Measurements from ENCODE around the gene YIF1A. TPM values are rescaled to one million over a fixed set of nuclear protein-coding genes. Genes with fewer than 3 reads are reported as not detected.
"Not testable (repeated sequence)": the region's sequence is repeated elsewhere in the genome, so short reads cannot be mapped to it uniquely, and the experiment has no call there.

YIF1A gene
- total RNA-seq, 1 donor from 2014 or later, result 115 TPM

DNA sequence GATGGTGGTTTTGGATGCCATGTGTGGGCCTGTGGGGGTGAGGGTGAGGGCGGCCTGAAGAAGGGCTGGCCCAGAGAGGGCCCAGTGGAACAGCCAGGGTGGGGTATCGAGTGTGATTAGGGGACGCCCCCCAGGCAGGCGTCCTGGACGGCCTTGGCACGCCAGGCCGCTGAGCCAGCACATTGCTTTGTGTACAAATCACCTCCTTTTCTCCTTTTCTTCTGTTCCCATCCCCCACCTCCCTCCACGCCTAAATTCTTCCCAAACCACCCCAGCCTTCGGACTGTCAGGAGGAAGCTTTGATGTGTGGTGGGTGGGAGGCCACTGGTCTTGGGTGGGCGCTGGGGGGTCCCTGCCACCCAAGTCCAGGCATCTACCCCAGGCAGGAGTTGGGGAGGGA lies 35.7 kb upstream of the YIF1A start:
- Mint-ChIP-seq H3K36me3 (ENCODE audit: unreplicated experiment) (no peaks in the 10 kb centered on the region), H3K4me1 (ENCODE audit: low read depth, unreplicated experiment) (peaks cover 26% of the 10 kb centered on the region), H3K4me3 (ENCODE audit: unreplicated experiment) (no peak overlapping the region), H3K27ac (ENCODE audit: unreplicated experiment) (peak overlapping the region; percentile 88), H3K9me3 (ENCODE audit: unreplicated experiment) (peaks cover 25% of the 10 kb centered on the region), H3K27me3 (ENCODE audit: unreplicated experiment) (peaks cover 24% of the 10 kb centered on the region)
- TF ChIP-seq, protein P1, sequence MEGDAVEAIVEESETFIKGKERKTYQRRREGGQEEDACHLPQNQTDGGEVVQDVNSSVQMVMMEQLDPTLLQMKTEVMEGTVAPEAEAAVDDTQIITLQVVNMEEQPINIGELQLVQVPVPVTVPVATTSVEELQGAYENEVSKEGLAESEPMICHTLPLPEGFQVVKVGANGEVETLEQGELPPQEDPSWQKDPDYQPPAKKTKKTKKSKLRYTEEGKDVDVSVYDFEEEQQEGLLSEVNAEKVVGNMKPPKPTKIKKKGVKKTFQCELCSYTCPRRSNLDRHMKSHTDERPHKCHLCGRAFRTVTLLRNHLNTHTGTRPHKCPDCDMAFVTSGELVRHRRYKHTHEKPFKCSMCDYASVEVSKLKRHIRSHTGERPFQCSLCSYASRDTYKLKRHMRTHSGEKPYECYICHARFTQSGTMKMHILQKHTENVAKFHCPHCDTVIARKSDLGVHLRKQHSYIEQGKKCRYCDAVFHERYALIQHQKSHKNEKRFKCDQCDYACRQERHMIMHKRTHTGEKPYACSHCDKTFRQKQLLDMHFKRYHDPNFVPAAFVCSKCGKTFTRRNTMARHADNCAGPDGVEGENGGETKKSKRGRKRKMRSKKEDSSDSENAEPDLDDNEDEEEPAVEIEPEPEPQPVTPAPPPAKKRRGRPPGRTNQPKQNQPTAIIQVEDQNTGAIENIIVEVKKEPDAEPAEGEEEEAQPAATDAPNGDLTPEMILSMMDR (IDR thresholded peaks at IDR 0.05; ENCODE audit: partially characterized antibody, unreplicated experiment), result no peak
- DNase-seq, result no peak

DNA sequence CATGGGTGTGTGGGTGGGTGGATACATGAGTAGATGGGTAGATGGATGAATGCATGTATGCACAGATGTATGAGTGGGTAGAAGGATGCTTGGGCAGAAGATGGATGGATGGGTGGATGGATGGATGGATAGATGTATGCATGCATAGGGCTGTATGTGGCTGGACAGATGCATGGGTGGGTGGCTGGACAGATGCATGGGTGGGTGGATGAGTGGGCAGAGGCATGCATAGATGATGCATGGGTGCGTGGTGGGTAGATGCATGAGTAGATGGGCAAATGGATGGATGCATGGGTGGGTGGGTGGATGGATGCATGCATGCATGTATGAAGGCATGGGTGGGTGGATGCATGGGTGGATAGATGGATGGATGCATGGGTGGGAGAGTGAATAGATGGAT lies 34.7 kb upstream of the YIF1A start:
- Mint-ChIP-seq H3K4me3 (ENCODE audit: unreplicated experiment) (no peak overlapping the region), H3K4me1 (ENCODE audit: low read depth, unreplicated experiment) (peaks cover 31% of the 10 kb centered on the region), H3K27ac (ENCODE audit: unreplicated experiment) (no peak overlapping the region), H3K27me3 (ENCODE audit: unreplicated experiment) (peaks cover 30% of the 10 kb centered on the region), H3K36me3 (ENCODE audit: unreplicated experiment) (no peaks in the 10 kb centered on the region), H3K9me3 (ENCODE audit: unreplicated experiment) (peaks cover 30% of the 10 kb centered on the region)
- TF ChIP-seq, protein P1 (IDR thresholded peaks at IDR 0.05; ENCODE audit: partially characterized antibody, unreplicated experiment), result no peak
- no peak for DNase-seq

DNA sequence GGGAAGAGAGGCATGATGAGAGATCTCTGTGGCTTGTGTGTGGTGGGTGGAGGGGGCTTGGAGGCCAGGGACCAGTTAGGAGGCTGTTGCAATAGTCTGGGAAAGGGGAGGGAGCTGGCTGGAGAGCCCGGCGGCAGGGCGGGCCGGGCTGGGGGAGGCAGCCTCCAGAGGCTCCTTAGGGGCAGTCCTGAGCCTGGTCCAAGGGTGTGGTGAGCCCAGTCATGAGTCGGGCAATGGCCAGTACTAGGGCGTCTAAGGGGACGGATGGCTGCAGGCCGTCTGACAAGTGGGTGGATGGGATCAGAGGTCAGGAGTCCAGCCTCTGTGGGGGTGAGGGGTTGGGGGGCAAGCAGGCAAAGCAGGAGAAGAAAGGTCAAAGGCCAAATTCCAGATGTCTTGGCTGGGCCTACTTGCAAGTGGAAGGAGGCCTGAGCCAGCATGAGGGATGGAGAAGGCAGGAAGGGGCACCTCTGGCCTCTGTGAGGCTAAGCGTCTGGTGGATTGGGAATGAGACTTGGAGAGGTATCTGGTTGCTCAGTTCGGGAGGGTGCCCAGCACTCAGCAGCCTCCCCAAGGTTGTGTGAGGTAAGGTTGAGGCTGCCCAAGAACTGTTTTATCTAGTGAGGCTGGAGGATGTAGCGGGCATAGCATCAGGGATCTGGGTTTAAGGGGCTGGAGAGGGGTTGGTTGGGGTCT lies 33.9 kb upstream of the YIF1A start:
- no peak overlapping the region for H3K27ac Mint-ChIP-seq (ENCODE audit: unreplicated experiment)
- peaks cover 35% of the 10 kb centered on the region for H3K4me1 Mint-ChIP-seq (ENCODE audit: low read depth, unreplicated experiment)
- peaks cover 36% of the 10 kb centered on the region for H3K9me3 Mint-ChIP-seq (ENCODE audit: unreplicated experiment)
- no peaks in the 10 kb centered on the region for H3K36me3 Mint-ChIP-seq (ENCODE audit: unreplicated experiment)
- DNase-seq, result no peak
- peaks cover 30% of the 10 kb centered on the region for H3K27me3 Mint-ChIP-seq (ENCODE audit: unreplicated experiment)
- TF ChIP-seq, protein P1 (IDR thresholded peaks at IDR 0.05; ENCODE audit: partially characterized antibody, unreplicated experiment), result no peak
- H3K4me3 Mint-ChIP-seq (ENCODE audit: unreplicated experiment), result no peak overlapping the region

DNA sequence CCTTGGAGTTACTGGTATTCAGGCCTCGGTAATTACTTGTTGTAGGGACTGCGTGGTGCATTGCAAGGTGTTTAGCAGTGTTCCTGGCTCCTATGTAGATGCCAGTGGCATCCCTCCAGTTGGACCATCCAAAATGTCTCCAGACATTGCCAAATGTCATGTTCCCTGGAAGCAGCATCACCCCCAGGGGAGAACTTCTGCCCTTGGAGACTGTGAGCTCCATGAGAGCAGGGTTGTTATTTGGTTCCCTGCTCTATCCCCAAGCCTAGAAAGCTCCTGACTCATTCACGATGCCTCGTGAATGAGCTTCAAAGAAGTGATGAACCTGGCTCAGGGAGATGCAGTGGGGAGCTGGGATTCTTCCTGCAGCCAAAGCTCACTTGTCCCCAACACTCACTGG lies 32.7 kb upstream of the YIF1A start:
- Mint-ChIP-seq H3K36me3 (ENCODE audit: unreplicated experiment) (no peaks in the 10 kb centered on the region), H3K9me3 (ENCODE audit: unreplicated experiment) (peaks cover 39% of the 10 kb centered on the region), H3K4me1 (ENCODE audit: low read depth, unreplicated experiment) (peaks cover 34% of the 10 kb centered on the region), H3K27me3 (ENCODE audit: unreplicated experiment) (peaks cover 28% of the 10 kb centered on the region), H3K27ac (ENCODE audit: unreplicated experiment) (no peak overlapping the region), H3K4me3 (ENCODE audit: unreplicated experiment) (no peak overlapping the region)
- TF ChIP-seq, protein P1 (IDR thresholded peaks at IDR 0.05; ENCODE audit: partially characterized antibody, unreplicated experiment), result no peak
- no peak for DNase-seq

DNA sequence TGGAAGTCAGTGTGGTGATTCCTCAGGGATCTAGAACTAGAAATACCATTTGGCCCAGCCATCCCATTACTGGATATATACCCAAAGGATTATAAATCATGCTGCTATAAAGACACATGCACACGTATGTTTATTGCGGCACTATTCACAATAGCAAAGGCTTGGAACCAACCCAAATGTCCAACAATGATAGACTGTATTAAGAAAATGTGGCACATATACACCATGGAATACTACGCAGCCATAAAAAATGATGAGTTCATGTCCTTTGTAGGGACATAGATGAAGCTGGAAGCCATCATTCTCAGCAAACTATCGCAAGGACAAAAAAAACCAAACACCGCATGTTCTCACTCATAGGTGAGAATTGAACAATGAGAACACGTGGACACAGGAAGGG lies 31.8 kb upstream of the YIF1A start:
- DNase-seq; H3K27ac Mint-ChIP-seq (ENCODE audit: unreplicated experiment); H3K4me3 Mint-ChIP-seq (ENCODE audit: unreplicated experiment); H3K36me3 Mint-ChIP-seq (ENCODE audit: unreplicated experiment): not testable (repeated sequence)
- Mint-ChIP-seq H3K4me1 (ENCODE audit: low read depth, unreplicated experiment) (peaks cover 37% of the 10 kb centered on the region), H3K9me3 (ENCODE audit: unreplicated experiment) (peaks cover 35% of the 10 kb centered on the region), H3K27me3 (ENCODE audit: unreplicated experiment) (peaks cover 28% of the 10 kb centered on the region)

DNA sequence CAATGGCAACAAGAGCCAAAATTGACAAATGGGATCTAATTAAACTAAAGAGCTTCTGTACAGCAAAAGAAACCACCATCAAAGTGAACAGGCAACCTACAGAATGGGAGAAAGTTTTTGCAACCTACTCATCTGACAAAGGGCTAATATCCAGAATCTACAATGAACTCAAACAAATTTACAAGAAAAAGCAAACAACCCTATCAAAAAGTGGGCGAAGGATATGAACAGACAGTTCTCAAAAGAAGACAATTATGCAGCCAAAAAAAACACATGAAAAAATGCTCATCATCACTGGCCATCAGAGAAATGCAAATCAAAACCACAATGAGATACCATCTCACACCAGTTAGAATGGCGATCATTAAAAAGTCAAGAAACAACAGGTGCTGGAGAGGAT lies 31.3 kb upstream of the YIF1A start:
- peaks cover 39% of the 10 kb centered on the region for H3K4me1 Mint-ChIP-seq (ENCODE audit: low read depth, unreplicated experiment)
- not testable (repeated sequence) for H3K36me3 Mint-ChIP-seq (ENCODE audit: unreplicated experiment); H3K27ac Mint-ChIP-seq (ENCODE audit: unreplicated experiment)

More for the DNA sequence above, 31.3 kb upstream of the YIF1A start:
- peaks cover 34% of the 10 kb centered on the region for H3K9me3 Mint-ChIP-seq (ENCODE audit: unreplicated experiment)
- H3K4me3 Mint-ChIP-seq (ENCODE audit: unreplicated experiment); DNase-seq: not testable (repeated sequence)
- peaks cover 27% of the 10 kb centered on the region for H3K27me3 Mint-ChIP-seq (ENCODE audit: unreplicated experiment)

Measured in glutamatergic neuron (in vitro differentiated cells).